ENCODE measurements around the gene CEBPG.

Gene CEBPG

DNA sequence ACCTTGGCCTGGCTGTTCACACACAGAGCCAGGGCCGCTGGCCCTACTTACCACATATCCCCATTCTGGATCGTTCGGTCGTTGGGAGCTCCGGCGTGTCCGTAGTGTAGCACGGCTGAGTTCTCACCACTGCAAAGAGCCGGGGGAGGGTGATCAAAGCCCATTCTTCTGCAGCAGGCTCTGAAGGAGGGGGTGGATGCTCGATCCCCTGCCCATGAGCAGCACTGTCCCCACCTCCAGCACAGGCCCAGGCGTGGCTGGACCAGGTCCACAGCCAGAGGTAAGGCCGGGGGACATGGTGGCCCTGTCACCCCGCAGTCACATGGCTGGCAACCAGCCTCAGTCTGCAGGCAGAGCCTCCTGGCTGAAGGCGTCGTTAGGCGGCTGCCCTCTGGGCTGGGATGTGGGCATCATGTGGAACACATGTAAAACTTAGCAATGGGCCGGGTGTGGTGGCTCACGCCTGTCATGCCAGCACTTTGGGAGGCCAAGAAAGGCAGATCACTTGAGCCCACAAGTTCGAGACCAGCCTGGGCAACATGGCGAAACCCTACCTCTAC lies 38.2 kb downstream of the CEBPG start:
- no peak for DNase-seq
- in situ Hi-C loops (cut with HindIII; ENCODE audit: low pct_ligation_motif_present, low pct_unique_long_range_greater_than_20kb, low sequenced_read_pairs): no loop called here

DNA sequence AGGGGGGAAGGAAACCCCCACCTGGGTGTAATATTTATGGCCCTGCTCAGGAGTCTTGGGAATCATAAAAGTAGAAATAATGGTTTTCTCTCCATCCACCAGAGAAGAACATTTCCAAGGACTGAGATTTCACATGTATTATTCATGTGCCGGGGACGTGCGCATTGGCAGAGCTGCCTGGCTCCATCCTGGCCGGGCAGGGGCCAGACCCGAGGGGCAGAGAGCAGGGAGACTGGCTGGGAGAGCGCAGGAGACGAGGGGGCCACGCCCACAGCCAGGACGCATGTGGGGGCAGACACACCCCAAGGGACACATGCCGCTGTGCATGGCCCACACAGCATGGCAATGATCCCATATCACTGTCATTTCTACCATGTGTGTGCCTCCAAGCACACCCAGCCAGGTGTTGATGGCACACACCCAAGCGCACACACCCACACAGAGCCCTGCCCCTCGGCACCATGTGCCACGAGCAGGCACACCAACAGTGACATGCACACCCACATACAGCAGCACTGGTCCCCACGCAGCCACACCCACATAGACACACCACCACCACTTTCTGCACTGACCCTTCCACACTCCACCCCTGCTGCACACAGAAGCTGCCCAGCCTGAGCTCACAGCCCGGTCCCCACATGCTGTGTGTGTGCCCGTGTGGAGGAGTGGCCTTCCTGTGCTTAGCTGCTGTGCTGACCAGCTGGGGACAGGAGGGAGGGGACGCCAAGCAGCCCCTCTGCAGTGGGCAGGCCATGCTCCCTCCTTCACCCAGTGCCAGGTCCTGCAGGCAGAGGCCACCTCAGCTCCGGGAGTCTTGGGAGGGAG lies 39.3 kb downstream of the CEBPG start:
- DNase-seq: no peak
- in situ Hi-C loops (cut with HindIII; ENCODE audit: low pct_ligation_motif_present, low pct_unique_long_range_greater_than_20kb, low sequenced_read_pairs): no loop called here

DNA sequence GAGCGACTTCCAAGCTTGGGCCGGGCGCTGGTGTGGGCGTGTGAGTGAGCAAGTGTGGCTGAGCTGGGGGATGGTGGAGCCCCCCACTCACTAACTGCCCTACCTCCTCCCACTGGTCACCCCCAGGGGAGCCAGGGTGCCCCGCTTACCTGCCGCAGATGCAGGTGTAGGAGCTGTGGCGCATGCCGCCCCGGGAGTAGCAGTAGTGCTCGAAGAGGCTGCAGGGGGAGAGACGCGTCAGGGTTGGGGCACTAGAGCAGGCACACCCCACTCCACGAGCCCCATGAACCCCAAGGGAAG lies 39.9 kb downstream of the CEBPG start:
- in situ Hi-C loops (cut with HindIII; ENCODE audit: low pct_ligation_motif_present, low pct_unique_long_range_greater_than_20kb, low sequenced_read_pairs): no loop called here
- DNase-seq: no peak

DNA sequence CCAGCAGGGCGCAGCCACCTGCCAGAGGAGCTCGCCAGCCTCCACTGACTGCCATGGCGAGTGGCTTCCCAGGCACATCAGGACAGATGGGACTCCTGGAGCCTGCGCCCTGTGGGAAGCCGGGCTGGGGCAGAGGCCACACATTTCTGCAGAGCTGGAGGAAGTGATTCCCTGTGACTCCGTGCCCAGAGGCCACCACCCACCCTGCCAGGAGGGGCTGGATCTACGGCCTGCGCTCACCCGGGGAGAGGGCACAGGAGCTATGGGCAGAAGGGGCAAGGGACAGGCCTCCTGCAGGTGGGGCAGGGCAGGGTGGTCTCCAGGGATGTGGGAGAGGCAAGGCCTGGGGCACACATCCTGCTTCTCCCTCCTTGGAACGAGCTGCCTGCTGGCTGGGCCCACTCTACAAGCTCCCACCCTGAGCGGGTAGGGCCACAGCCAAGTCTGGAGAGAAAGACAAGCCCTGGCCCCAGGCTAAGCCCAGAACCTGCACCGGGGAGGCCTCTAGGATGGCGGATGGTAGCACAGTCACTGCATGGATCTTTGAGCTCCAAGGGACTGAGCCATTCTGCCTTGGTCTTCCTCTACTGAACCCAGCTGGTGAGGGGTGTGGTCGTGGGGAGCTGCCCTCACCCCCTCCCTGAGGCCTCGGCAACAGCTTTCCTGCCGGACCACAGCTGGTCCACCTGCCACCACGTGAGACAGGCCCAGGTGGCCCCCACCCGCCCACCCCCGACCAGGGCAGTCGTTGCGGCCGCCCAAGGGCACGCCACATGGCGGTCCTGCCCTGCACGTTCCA lies 40.6 kb downstream of the CEBPG start:
- in situ Hi-C loops (cut with HindIII; ENCODE audit: low pct_ligation_motif_present, low pct_unique_long_range_greater_than_20kb, low sequenced_read_pairs): no loop called here
- DNase-seq: no peak

DNA sequence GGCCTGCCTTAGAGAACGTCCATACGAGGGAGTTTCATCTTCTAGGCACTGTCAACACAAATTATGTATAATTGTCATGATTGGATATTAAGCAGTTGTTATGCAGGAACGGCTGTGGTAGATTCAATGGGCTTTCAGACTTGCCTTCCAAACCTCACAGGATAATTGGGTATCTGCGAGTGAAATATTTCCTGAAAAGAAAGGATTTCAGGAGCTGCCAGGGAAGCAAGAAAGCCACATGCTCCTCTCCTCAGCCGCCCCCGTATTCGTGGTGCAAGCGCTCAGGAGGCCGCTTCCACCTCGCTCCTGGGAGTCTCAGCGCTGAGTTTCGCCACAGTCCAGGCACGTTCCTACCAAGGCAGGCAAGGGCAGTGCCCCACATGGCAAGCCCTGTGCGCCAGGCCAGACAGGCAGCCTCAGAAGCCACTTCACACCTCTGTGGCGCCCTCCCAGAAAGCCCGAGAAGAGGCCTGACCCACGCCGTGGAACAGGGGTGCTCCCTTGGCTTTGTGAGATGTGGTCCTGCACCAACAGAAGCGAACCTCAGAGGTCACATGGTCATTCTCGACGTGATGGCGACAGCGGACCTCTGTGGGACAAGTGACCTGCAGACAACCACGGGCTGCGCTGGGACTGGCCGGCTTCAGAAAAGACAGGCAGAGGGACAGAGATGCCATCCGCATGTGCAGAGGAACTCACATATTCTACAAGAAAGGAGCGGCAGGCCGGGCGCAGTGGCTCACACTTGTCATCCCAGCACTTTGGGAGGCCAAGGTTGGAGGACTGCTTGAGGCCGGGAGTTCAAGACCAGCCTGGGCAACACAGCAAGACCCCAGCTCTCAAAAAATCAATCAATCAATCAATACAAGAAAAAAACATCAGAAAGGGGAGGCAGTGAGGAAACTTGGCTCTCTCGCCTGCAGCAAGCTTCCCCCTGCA lies 41.4 kb downstream of the CEBPG start:
- in situ Hi-C loops (cut with HindIII; ENCODE audit: low pct_ligation_motif_present, low pct_unique_long_range_greater_than_20kb, low sequenced_read_pairs): no loop called here
- DNase-seq: no peak

DNA sequence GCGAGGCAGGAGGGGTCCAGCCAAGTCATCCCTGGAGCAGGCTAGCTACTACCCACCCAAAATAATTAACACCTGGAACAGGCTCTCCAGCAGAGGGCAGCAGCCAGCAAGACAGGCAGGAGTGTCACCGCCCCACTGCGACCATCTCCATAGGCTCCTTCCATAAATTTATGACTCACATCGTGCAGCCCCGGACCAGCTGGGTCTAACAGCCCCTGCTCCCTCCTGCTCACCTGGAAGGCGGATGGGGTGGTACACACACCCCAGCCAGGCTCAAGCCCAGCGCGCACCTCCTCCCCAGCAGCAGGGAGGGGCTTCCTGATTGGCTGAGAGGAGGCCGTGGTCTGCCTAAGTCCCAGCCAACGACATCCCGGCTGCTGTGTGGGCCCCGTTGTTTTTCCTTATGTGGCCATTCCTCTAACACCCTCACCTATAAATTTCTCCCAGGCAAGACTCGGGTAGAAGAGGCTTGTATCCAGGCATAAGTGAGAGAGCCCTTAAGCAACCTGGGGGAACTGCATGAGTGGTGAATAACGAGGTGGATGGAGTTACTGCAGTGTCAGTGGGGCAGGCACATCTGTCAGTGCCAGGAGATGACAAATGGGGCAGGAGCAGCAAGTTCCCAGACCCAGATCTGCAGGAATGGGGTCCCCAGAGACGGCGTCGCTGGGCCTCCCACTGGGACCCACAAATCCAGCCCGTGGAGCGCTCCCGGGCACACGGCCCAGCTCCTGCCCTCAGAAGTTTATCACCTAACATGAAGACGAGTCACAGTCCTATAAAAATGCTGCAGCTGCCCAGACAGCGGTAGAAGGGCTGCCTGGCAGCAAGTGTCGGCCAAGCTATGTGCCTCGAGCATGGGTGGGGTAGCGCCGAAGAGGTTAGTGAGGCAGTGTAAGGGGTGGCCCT lies 43.1 kb downstream of the CEBPG start:
- peak; percentile 51 for DNase-seq
- in situ Hi-C loops (cut with HindIII; ENCODE audit: low pct_ligation_motif_present, low pct_unique_long_range_greater_than_20kb, low sequenced_read_pairs): no loop called here

DNA sequence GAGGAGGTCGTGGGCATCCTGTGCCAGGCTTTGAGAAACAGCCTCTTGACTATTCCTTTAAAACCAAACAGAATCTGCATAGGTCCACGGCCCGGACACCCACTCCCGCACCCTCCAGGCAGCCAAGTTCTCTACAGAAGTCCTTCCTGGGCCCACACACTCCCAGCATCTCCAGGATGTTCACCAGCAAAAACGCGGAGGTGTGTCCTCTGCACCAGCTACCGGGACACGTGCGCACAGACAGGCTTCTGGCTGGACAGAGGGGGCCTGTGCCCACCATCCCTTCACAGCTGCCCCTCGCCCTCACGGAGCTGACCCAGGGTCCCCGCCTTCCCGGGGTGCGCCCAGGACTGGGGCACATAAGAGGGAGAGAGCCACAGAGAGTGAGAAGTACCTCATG lies 44.2 kb downstream of the CEBPG start:
- in situ Hi-C loops (cut with HindIII; ENCODE audit: low pct_ligation_motif_present, low pct_unique_long_range_greater_than_20kb, low sequenced_read_pairs): no loop called here
- no peak for DNase-seq

DNA sequence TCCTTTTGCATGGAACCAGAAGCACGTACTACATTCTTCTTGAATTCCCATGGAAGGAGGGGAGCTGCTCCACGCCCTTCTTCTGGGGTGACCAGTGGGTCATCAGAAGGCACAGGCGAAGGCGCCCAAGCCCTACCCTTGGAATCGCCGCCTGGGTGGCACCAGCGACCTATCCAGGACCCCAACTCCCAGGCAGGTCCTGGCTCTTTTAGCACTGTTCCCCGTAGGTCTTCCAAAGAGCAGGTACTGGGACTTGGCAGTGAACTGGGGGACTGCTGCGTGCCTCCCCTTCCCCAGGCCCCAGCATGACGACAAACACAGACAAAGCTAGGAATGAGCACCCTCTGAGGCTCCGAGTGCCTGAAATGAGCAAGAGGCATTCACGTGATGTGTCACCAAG lies 45.0 kb downstream of the CEBPG start:
- in situ Hi-C loops (cut with HindIII; ENCODE audit: low pct_ligation_motif_present, low pct_unique_long_range_greater_than_20kb, low sequenced_read_pairs): no loop called here
- DNase-seq: no peak

DNA sequence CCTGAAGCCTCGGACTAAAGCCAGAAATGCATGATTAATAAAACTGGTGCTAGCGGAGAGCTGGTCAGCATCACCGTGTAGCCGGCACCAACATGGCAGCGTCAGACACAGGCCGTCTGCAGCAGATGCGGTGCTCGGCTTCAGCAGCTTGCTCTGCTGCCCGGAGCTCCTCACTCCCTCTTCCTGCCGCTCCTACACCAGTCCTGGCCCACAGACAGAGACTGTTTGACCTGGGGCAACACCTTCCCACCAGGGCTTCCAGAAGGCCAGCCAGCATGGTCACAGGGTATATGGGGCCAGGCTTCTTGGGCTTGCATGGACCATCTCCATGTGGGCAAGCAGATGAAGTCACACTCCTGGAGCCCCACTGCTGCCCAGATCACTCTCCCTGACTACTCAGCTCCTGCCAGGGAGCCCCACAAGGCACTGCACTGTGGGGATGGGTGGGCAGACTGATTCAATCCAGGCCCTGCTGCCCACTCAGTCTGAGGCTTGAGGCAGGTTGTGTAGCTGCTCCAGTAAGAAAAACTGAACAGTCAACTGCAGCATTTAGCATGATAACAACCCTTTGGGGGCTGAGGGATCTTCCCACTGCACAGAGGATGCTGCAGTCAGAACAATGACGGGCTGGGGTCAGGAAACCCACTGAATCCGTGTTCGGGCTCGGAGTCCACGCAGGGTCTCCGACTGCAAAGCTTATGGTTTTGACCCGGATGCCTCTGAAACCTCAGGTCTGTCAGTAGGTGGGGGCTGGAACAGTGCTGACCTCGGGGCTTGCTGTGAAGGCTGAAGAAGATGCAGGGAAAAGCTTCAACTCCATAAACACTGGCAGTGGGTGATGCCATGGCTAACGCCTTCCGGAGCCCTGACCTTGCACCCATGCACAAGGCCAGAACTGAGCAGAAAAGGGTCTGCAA lies 45.6 kb downstream of the CEBPG start:
- no peak for DNase-seq
- in situ Hi-C loops (cut with HindIII; ENCODE audit: low pct_ligation_motif_present, low pct_unique_long_range_greater_than_20kb, low sequenced_read_pairs): no loop called here

DNA sequence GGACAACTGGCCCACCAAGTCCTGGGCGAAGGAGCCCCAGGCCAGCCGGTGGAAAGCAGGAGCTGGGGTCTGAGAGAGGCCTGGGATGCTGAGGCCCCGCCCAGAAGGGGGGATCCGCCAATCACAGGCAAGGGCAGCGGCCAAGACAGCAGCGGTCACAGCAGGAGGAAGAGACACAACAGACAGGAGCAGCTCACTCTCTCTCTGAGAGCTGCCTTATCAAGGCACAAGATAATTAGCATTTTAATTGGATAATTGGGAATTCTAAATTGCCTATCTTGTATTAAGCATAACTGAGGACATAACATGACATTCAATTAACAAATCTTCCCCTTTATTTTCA lies 46.2 kb downstream of the CEBPG start:
- in situ Hi-C loops (cut with HindIII; ENCODE audit: low pct_ligation_motif_present, low pct_unique_long_range_greater_than_20kb, low sequenced_read_pairs): no loop called here
- DNase-seq: no peak

DNA sequence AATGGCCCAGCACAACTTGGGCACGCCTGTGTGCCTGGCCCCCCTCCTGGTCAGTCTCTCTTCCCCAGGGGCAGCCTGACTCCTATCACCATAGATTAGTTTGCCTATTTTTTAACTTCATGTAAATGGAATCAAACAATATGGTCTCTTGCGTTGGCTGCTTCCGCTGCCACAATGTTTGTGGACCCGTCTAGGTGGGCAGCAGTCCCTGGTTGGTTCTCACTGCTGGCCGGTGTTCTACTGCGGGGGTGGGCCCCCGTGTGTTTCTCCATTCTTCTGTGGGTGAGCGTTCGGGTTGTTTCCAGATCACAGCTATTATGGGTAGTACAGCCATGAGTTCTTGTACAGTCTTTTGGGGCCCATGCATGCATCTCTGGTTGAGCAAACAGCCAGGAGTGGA lies 47.3 kb downstream of the CEBPG start:
- in situ Hi-C loops (cut with HindIII; ENCODE audit: low pct_ligation_motif_present, low pct_unique_long_range_greater_than_20kb, low sequenced_read_pairs): no loop called here
- DNase-seq: no peak

DNA sequence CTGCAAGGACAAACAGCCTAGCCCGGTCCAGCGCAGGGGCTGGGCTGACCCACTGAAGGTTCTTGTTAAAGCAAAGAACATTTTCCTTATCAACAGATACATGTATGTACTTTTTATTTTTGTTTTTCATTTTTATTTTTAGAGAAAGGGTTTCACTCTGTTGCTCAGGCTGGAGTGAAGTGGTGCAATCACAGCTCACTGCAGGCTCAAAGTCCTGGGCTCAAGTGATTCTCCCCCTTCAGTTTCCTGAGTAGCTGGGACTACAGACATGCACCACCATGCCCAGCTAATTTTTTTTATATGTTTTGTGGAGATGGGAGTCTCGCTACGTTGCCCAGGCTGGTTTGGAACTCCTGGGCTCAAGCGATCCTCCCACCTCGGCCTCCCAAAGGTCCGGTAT lies 47.9 kb downstream of the CEBPG start:
- no peak for DNase-seq
- in situ Hi-C loops (cut with HindIII; ENCODE audit: low pct_ligation_motif_present, low pct_unique_long_range_greater_than_20kb, low sequenced_read_pairs): no loop called here

DNA sequence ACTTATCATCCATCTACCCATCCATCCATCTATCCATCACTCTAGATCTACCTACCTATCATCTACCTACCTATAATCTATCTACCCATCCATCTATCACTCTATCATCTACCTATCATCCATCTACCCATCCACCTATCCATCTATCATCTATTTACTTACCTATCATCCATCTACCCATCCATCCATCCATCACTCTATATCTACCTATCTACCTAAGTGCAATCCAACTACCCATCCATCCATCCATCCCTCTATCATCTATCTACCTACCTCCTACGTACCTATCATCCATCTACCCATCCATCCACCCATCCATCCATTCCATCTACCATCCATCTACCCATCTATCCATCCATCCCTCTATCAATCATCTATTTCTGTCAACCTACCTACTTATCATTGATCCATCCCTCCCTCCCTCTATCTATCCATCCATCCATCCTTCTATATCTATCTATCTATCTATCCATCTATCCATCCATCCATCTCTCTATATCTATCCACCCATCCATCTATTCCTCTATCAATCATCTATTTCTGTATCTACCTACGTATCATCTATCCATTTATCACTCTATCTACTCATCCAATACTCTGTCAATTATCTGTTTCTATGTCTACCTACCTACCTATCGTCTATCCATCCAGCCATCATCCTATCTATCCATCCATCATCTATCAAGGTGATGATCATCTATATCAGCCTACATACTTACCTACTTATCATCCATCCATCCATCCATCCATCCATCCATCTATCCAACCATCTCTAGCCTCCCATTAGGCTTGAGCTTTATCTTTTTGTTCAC lies 49.1 kb downstream of the CEBPG start:
- DNase-seq: no peak
- in situ Hi-C loops (cut with HindIII; ENCODE audit: low pct_ligation_motif_present, low pct_unique_long_range_greater_than_20kb, low sequenced_read_pairs): no loop called here

DNA sequence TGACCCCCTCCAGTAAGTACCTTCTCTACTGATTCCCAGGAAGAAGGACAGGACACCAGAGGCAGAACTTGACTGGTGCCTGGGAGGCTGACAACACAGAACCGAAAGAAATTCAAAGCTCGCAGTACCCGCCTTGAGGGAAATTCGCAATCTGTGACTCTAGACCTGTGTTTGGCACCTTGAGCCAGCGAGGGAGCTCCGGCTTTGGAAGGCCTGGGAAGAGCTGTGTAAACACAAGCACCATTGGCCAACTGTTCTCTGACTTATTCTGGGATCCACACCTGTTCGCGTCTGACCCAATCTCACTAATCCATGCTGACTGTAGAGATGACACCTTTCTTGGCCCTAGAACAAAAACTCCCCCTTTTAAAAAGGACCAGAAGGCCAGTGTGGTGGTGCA lies 50.7 kb downstream of the CEBPG start:
- no peak for DNase-seq
- in situ Hi-C loops (cut with HindIII; ENCODE audit: low pct_ligation_motif_present, low pct_unique_long_range_greater_than_20kb, low sequenced_read_pairs): no loop called here

DNA sequence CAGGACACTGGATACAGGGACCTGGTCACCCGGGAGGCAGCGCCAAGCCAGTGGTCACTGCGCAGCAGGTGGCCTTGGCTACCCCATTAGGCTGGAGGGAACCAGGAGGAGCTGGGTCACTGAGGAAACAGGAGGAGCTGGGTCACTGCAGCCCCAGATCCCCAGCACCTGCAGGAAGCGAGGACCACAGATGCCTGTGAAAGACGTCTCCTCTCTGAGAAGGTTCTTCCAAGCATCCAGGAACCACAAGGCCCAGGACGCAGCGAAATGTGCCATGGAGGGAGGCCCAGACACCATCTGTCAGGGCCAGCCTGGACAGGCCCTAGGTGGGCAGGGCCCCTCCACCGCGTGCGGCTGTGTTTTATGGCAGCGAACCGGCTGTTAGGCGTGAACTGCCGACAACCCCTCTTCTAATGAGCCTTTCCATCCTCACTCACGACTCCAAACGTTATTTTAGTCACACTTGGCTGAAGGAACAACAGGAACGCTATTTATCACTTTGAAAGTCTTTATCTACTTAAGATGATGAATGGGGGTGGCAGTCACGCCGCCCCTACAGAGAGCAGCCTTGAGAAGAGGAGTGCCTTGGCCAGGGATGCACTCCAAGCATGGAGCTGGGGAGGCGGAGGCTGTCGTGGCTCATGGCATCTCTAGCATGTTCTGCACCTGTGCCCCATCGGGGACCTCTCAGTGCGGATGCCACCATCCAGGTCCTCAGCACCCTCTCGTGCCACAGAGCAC lies 53.3 kb downstream of the CEBPG start:
- in situ Hi-C loops (cut with HindIII; ENCODE audit: low pct_ligation_motif_present, low pct_unique_long_range_greater_than_20kb, low sequenced_read_pairs): no loop called here
- DNase-seq: no peak

Measured in ACHN (cell line).